Activated naive CD8-positive, alpha-beta T cell treated with anti-CD3 and anti-CD28 coated beads for 36 hours (primary cell): Measurements from ENCODE around the gene OTOL1. TPM values are rescaled to one million over a fixed set of nuclear protein-coding genes. Genes with fewer than 3 reads are reported as not detected.

ENCODE experiments used
- total RNA-seq, 2 experiments: library from RNA; stranded (reverse); gene quantifications; one replicate each; pipeline ENCODE4 v1.2.3, GENCODE V29; 2021

Gene OTOL1
- total RNA-seq, 2 experiments from 2014 or later: not detected

Other genes with a start within 250 kb of the OTOL1 start
- gene SPTSSB, start 125.3 kb upstream of the OTOL1 start, total RNA-seq: not detected